GM12878 (cell line): ENCODE measurements around the gene TXNRD1. TPM values are rescaled to one million over a fixed set of nuclear protein-coding genes. Genes with fewer than 3 reads are reported as not detected.

ENCODE experiments used
- polyA plus RNA-seq, 11 experiments: library from polyadenylated mRNA; depleted of rRNA in 4 of 11; unstranded in 6 of 11; stranded (reverse) in 5 of 11; fragments of >200 nt; fragmentation: Nextera tagmentation in 4 of 11; fragmentation: Illumina TruSeq in 1 of 11; extraction: Ambion mirVana in 4 of 11; extraction: Trizol in 1 of 11; gene quantifications; 1 replicate in 1 of 11; 2 replicates in 10 of 11; pipeline versions ENCODE4 v1.2.1 to v1.2.3, GENCODE V29; 2011 to 2016; ENCODE audit warnings: inconsistent platforms in 2 of 11, missing spikeins in 2 of 11, low read depth in 1 of 11
- total RNA-seq, 4 experiments: library from RNA; depleted of rRNA in 3 of 4; stranded (reverse); fragments of >200 nt in 3 of 4; fragmentation: Illumina TruSeq in 1 of 4; extraction: Trizol in 1 of 4; gene quantifications; 2 replicates each; pipeline versions ENCODE4 v1.2.1 to v1.2.3, GENCODE V29; 2013 to 2021
- TF ChIP-seq, protein P1 (sequence below): IDR thresholded peaks from 2 replicates; pipeline ENCODE4 v1.6.1; 2011; ENCODE audit warnings: low read depth, mild to moderate bottlenecking, low read length, moderate library complexity, borderline replicate concordance; ENCODE audit errors: extremely low read depth
- TF ChIP-seq, protein P2 (sequence below): fragments of 450-650 bp; IDR thresholded peaks from 2 replicates; pipeline ENCODE4 v1.6.1; 2016; ENCODE audit warnings: mild to moderate bottlenecking
- TF ChIP-seq, protein P3 (sequence below): IDR thresholded peaks from 2 replicates; pipeline ENCODE4 v1.6.1; 2012; ENCODE audit warnings: improper control_type of control experiment, low read depth, low read length; ENCODE audit not compliant: insufficient replicate concordance

TXNRD1 gene
- total and polyA plus RNA-seq, 10 of the 15 experiments (the other 5 are each of a cell fraction or from before 2014, with no cell fraction given): 52.6 to 84.6 (median 67.8) TPM

DNA sequence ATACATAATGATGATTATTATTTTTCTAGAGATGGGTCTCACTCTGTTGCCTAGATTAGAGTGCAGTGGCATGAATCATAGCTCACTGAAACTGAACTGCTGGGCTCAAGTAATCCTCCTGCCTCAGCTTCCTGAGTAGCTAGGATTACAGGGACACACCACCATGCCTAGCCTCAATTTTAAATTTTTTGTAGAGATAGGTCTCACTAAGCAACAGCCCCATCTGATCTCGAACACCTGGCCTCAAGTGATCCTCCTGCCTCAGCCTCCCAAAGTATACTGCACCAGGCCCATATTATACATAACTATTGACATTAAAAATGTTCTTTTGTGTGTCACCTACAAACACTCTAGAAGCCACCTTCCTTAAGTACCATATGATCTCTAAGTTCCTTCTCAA is 3.4 kb downstream of the TXNRD1 start (continued):
- TF ChIP-seq, protein P1, sequence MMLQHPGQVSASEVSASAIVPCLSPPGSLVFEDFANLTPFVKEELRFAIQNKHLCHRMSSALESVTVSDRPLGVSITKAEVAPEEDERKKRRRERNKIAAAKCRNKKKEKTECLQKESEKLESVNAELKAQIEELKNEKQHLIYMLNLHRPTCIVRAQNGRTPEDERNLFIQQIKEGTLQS: no peak
- TF ChIP-seq, protein P2, sequence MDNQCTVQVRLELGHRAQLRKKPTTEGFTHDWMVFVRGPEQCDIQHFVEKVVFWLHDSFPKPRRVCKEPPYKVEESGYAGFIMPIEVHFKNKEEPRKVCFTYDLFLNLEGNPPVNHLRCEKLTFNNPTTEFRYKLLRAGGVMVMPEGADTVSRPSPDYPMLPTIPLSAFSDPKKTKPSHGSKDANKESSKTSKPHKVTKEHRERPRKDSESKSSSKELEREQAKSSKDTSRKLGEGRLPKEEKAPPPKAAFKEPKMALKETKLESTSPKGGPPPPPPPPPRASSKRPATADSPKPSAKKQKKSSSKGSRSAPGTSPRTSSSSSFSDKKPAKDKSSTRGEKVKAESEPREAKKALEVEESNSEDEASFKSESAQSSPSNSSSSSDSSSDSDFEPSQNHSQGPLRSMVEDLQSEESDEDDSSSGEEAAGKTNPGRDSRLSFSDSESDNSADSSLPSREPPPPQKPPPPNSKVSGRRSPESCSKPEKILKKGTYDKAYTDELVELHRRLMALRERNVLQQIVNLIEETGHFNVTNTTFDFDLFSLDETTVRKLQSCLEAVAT: no peak
- TF ChIP-seq, protein P3, sequence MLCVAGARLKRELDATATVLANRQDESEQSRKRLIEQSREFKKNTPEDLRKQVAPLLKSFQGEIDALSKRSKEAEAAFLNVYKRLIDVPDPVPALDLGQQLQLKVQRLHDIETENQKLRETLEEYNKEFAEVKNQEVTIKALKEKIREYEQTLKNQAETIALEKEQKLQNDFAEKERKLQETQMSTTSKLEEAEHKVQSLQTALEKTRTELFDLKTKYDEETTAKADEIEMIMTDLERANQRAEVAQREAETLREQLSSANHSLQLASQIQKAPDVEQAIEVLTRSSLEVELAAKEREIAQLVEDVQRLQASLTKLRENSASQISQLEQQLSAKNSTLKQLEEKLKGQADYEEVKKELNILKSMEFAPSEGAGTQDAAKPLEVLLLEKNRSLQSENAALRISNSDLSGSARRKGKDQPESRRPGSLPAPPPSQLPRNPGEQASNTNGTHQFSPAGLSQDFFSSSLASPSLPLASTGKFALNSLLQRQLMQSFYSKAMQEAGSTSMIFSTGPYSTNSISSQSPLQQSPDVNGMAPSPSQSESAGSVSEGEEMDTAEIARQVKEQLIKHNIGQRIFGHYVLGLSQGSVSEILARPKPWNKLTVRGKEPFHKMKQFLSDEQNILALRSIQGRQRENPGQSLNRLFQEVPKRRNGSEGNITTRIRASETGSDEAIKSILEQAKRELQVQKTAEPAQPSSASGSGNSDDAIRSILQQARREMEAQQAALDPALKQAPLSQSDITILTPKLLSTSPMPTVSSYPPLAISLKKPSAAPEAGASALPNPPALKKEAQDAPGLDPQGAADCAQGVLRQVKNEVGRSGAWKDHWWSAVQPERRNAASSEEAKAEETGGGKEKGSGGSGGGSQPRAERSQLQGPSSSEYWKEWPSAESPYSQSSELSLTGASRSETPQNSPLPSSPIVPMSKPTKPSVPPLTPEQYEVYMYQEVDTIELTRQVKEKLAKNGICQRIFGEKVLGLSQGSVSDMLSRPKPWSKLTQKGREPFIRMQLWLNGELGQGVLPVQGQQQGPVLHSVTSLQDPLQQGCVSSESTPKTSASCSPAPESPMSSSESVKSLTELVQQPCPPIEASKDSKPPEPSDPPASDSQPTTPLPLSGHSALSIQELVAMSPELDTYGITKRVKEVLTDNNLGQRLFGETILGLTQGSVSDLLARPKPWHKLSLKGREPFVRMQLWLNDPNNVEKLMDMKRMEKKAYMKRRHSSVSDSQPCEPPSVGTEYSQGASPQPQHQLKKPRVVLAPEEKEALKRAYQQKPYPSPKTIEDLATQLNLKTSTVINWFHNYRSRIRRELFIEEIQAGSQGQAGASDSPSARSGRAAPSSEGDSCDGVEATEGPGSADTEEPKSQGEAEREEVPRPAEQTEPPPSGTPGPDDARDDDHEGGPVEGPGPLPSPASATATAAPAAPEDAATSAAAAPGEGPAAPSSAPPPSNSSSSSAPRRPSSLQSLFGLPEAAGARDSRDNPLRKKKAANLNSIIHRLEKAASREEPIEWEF: no peak
